ENCODE data around the gene OSM.

OSM gene

GRCh38 chr22:30309951-30310741 is 43.5 kb upstream of the OSM start:
- TF ChIP-seq, protein P1, sequence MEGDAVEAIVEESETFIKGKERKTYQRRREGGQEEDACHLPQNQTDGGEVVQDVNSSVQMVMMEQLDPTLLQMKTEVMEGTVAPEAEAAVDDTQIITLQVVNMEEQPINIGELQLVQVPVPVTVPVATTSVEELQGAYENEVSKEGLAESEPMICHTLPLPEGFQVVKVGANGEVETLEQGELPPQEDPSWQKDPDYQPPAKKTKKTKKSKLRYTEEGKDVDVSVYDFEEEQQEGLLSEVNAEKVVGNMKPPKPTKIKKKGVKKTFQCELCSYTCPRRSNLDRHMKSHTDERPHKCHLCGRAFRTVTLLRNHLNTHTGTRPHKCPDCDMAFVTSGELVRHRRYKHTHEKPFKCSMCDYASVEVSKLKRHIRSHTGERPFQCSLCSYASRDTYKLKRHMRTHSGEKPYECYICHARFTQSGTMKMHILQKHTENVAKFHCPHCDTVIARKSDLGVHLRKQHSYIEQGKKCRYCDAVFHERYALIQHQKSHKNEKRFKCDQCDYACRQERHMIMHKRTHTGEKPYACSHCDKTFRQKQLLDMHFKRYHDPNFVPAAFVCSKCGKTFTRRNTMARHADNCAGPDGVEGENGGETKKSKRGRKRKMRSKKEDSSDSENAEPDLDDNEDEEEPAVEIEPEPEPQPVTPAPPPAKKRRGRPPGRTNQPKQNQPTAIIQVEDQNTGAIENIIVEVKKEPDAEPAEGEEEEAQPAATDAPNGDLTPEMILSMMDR (IDR thresholded peaks at IDR 0.05), result no peak

- TF ChIP-seq, protein P1 (IDR thresholded peaks at IDR 0.05), result no peak
Observed at GRCh38 chr22:30308518-30309230, 42.0 kb upstream of the OSM start.

- TF ChIP-seq, protein P1 (IDR thresholded peaks at IDR 0.05), result no peak
Observed at GRCh38 chr22:30308093-30308492, 41.4 kb upstream of the OSM start.

DNA sequence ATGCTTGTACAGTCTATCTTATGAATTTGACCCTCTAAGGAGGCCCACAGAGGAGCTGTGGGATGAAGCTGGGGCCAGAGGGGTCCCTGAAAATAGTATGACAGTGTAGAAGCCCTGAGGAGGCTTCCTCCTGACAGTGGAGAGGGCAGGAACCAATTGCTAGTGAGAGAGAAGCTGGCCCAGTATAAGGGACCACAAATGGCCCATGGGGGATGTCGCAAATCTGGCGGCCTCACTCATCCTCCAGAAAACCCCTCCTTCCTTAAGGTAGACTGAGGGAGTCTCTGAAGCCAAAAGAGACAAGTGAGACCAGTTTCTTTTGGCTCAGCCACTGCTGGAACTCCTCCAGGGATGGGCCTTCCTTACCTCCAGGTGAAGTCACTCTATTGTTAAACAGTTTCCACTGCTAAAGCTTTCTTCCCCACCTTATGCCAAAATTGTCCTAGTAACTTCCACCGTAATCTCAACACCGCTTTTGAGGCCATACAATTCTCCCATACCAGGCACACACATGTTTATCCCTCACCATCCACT is 40.5 kb upstream of the OSM start:
- TF ChIP-seq, protein P1 (IDR thresholded peaks at IDR 0.05), result no peak

DNA sequence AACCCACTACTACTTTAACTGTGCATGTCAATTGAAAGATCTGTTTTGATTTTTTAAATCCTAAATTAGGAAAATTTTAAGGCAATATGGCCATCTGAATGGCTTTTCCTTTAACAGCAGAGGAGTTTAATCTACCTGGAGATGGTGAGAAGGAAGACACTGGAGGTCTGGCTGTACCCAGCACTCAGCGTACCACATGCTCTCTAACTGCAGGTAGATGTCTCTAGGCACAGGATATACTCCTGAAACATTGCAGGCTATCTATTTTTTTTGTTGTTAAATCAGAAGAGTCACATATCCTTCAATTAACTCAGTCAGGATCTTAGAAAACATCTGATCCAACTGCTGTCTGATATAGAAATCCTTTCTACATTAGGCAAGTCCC is 40.0 kb upstream of the OSM start:
- TF ChIP-seq, protein P1 (IDR thresholded peaks at IDR 0.05), result no peak

DNA sequence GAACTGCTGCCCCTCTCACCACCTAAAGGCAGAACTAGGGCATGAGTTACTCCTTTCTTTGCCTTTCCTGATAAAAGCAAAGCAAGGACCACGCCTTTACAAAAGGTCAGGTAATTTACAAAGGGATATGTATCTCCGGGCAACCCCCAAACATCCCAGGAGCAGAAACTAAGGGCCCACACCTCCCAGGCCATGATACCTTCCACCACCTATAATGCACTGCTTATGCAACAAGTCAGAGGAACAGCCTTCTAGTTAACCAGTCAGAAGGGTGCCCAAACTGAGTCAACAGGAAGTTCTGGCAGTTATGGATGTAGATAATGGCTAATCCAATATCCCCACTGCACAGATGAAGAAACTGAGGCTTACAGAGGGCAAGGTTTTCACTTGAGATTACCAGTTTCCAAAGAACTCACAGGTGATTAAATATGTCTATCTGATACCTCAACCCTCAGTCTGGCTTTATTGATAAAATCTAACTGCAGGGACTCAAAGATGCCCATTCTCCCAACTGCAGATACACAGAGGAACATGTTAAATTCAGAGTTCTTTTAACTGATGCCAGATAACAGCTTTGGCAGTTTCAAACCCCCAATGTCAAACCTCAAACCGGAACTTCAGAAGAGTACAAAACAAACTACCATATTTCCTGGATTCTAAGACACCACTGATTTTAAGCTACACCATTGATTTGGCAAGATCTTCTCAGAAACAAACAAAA is 39.4 kb upstream of the OSM start:
- TF ChIP-seq, protein P1 (IDR thresholded peaks at IDR 0.05), result no peak

GRCh38 chr22:30305519-30305905 is 38.9 kb upstream of the OSM start:
- TF ChIP-seq, protein P1 (IDR thresholded peaks at IDR 0.05), result no peak
